HG03457 (cell line): ENCODE measurements around the gene APEH.
"Not testable (repeated sequence)": the region's sequence is repeated elsewhere in the genome, so short reads cannot be mapped to it uniquely, and the experiment has no call there.

Experiments
- ATAC-seq: cut with Tn5 transposase; IDR thresholded peaks from one replicate; pipeline ENCODE4 v1.9.1; 2021; ENCODE audit warnings: moderate number of reproducible peaks; ENCODE audit not compliant: unreplicated experiment

APEH gene

DNA sequence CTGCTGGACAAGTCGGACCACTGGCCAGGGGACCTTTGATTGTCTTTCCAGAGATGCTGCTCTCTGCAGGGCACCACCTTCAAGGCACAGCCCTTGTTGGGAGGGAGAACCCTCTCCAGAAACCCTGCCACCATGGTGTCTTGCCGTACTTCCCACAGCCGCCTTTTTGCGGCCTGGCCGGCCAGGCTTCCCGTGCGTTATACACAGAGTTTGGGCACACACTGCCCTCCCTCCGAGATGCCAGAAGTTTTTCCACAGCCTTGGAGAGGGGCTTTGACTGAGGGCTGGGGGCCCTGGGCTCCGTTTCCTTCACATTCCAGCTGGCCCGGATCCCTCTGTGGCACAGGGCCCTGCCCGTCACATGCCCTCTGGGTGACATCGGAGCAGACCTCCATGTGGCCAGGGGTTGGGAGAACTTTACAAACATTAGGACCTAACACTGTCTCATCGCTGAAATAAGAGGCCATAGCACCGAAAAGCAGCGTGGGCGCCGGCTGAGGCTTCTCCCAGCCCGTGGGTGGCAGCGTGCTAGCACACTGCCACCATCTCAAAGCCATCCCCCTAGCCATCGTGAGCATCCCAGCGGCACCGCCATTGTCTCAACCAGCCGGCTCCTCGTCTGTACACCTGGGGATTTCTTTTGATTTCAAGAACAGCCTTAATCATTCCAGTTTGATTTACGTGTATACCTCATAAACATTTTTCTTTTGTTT, 6.3 kb upstream of the APEH start:
- no peak for ATAC-seq

DNA sequence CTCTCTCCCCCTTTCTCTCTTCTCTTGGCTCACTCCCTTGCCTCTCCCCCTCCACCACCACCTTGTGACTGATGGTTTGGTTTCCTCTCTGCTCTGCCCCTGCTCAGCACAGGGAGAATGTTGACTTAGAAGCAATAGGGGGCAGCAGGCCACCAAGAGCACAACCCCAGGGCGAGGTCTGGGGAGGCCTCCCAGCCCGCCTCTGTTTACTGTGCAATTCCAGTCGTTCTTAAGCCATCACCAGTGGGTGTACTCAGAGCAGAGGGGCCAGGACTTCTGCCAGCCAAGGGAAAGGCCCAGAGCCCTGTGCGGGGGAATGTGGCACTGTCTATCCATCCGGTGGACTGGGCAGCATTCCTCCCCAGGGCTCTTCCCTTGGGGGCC, 5.7 kb upstream of the APEH start:
- ATAC-seq, result no peak

DNA sequence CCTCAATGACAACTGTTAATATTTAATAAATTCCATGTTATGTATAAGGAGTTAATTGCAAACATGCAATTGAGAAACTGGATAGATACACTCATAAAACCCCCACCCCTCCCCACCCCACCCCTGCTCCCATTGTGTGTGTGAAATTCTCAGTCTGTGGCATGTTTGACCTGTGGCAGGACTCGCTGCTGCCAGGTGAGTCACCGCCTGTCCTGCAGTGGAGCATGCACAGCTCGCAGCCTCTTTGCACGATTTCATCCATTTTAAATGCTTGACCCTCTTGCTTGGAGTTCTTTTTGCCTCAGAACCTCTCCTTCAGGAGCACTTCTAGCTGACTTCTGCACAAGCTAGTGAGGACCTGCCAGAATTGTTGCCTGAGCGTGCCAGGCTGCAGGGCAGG, 5.3 kb upstream of the APEH start:
- ATAC-seq, result no peak

DNA sequence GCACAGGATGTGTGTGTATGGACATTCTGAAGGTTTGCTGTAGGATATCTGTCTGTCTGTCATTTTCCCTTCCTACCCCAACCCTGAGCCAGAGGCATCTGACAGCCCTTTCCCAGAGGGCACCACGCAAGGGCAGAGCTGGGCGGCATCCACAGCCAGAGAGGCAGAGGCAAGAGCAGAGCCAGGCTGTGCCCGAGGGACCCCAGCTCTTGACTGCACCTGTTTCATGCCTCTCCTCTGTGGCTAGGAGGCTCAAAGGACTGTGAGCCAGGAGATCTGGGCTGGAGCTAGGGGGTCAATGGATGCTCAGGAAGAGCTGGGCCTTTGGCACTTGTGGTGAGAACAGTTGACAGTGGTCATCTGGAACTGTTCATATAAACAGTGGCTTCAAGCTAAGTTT, 4.8 kb upstream of the APEH start:
- no peak for ATAC-seq

DNA sequence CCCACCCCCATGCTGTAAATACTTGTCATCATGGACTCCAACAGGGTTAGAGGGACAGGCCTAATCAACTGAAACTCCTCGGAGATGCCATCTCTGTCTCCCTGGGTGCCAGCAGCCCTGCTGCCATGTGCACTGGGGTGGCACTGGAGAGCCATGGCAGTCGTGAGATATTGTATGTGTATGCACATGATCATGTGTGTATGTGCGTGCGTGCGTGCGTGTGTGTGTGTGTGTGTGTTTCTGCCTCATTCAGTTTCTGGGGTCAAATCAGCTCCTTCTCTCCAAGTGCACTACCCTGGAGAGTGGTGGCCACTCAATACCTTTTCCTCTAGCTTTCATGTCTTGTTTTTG, 3.2 kb upstream of the APEH start:
- no peak for ATAC-seq

DNA sequence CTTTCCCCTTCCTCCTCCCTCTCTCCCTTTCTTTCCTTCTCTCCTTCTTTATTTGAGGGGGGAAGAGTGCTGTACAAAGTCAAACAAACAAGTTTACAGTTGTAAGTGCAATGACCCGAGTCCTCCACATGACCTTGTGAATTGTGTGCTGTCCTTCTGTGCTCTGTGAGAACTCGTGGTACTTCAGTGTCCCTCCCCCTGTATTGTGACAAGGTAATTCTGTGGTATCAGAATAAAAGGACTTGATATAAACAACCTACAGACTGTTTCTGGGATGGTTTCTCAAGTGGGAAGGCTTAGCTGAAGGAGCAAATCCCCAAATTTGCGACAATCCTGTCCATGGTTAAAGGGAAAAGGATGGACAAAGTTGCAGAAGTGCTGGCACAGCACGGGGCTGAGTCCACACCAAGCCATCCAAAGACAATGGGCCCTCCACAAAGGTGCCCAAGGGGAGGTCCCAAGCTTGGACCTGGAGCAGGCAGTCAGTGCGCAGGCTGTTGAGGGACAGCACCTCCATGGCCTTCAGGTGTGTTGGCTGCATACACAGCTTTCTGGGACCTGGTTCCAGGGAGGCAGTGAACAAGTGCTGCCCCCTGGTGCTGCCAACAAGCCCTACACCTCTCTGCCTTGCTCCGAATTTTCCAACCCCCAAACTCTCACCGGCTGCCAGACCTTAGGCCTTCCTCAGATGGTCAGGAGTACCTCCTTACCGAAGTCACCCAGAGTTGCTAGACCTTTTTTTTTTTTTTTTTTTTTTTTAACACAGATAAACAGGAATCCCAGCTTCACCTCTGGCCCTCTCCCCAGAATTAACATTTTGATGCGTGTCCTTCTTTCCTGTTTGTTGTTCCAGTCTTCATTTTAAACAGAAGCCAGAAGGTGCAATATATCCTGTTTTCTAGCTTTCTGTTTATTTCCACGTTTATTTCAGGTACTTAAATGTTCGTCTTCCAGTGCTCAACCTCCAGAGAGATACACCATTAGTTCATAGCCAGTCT, 2.6 kb upstream of the APEH start:
- ATAC-seq, result no peak

DNA sequence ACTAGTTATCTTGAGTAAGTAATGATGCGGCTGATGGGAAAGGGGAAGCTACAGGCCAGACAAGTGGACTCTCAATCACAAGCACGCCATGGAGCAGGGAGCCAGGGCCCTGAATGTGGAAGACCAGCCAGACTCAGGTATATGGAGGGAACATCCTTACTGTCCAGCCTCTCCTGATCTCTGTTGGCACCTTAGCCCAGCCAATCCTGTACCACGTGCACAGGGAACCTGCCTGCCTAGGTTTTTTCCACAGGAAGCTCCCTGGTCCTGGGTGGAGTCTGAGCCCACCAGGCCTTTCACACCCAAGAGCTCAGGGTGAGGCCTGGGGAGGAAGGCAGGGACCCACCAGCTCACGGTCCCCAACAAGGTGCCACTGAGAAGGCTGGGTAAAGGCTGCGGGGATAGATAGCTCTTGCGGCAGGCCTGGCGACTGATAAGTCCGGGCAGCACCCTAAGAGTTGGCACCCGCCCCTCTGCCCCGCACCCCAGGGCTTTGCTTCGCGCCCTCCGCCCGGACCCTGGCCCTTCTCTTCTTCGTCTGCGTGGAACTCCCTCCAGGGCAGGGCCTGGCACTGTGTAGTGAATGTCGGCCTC, 933 bp upstream of the APEH start:
- ATAC-seq, result no peak

DNA sequence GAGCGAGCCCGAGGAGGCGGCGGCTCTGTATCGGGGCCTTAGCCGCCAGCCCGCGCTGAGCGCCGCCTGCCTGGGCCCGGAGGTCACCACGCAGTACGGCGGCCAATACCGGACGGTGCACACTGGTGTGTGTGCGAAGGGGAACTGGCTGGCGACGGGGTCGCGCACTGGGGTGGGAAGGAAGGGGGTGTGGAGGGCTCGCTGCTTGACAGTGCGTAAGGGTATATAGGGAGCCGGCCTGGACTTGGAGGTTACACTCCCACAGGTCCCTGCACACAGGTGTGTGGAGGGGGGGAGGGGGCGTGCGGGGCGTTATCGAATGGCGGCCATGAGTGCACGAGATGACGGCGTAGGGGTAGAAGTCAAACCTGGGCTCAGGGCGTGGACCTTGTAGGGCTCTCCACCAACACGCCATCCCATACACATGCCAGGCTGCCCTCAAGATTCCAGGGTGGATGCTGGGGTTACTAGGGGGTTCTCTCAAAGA, 389 bp downstream of the APEH start:
- peak; percentile 14 for ATAC-seq

DNA sequence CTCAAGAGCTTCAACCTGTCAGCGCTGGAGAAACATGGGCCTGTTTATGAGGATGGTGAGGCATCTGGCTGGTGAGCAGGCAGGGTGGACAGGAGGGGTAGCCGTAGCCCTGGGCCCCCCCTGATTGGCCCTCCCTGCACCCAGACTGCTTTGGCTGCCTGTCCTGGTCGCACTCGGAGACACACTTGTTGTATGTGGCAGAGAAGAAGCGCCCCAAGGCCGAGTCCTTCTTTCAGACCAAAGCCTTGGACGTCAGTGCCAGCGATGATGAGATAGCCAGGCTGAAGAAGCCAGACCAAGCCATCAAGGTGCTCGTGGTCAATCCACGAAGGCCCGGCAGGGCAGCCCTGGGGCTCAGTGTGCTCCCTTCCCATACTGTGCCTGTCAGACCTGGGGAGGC, 1.8 kb downstream of the APEH start:
- no peak for ATAC-seq

DNA sequence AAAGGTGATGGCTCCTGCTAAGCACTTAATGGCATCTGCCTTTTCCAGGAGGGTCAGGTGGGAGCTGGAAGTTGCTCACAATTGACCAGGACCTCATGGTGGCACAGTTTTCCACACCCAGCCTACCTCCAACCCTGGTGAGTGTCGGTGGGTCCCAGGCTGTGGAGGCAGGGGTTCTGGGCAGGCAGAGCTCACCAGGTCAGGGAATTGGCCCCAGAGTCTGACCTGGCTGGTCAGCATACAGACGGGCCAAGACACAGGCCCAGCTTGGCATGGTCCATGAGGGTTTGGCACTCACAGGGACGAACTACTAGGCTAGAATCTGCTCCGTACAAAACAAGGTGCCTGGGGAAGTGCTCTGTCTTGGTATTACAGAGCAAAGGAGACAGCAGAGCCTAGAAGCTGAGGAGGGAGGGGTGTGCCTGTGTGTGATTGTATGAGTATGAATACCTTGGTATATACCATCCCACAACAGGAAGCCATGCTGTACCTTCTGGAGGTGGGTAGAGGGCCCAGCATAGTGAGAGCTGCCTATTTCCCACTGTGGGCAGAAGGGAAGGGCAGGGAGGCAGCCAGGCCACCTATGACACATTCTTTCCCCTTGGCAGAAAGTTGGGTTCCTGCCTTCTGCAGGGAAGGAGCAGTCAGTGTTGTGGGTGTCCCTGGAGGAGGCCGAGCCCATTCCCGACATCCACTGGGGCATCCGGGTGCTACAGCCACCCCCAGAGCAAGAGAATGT, 6.5 kb downstream of the APEH start:
- no peak for ATAC-seq

DNA sequence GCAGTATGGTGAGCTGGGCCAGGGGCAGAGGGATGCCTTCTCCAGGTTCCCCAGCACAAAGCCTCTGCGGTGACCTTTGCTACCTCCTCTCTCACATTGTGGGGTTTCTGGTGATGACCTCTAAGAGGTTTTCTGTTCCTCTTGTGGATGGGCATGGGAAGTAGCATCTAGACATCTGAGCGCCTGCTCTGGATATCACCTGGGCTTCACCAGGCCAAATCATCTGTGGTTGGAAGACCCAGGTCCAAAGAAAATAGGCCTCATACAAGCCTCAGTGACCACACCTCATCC, 7.0 kb downstream of the APEH start:
- ATAC-seq, result no peak

DNA sequence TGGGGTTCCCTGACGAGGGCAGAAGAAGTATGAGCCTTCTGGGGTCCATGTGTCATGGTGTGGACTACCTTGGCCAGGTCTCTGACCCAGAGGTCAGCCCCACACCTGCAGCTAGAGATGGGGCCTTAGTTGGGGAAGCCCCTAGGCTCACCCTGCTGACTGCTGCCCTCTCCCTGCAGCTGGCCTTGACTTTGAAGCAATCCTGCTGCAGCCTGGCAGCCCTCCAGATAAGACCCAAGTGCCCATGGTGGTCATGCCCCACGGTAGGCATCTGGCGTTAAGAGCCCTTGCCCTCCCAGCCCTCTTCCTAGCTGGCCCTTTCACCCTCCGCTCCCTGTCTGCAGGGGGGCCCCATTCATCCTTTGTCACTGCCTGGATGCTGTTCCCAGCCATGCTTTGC, 7.4 kb downstream of the APEH start:
- ATAC-seq, result no peak

DNA sequence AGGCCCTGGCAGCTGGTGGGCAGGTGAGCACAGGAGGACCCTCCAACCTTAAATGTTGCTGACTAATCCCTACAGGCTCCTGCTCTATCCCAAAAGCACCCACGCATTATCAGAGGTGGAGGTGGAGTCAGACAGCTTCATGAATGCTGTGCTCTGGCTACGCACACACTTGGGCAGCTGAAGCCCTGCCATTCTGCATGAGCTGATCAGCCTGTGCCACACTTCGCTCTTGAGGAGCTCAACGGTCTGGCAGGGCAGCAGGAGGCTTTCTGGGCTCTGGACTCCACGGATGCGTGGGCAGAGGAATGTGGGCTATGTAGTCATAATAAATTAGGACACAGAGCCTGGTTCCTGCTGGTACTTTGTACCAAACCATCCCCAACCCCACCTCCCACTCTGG, 9.0 kb downstream of the APEH start:
- ATAC-seq, result no peak

DNA sequence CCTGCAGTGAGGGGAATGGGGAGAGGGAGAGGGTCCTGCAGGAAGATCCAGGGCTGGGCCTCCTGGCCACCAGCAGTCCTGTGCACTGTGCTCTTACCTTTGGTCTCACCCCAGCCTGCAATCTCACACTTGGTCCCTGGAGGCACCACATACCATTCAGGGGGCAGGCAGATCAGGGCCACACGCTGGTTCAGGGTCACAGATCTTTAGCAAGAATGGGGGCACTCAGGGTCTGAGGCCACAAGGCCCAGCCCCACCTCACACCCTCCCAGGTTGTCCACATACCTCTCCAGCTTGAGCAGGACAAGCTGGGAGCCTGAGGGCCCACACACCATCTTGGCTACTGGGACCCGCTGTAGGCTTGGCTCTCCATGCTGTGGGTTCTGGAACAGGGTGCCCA, 10.3 kb downstream of the APEH start:
- ATAC-seq, result not testable (repeated sequence)

DNA sequence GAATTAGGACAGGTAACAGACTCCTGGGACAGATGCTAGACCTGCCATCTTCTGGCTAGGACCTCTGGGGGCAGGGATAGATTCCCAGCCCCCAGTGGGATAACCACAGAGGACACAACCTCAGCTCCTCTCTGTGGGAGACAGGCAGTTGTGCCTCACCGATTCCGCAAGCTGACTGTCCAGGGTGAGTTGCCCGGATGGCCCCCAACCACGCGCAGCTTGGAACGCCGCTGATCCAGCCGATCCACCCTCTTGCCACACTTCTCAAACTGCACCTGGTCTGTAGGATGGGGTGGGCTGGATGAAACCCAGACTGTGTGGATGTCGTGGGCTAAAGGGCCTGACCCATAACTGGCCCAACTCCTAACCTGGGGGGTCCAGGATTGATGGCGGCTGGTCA, 11.0 kb downstream of the APEH start:
- not testable (repeated sequence) for ATAC-seq

DNA sequence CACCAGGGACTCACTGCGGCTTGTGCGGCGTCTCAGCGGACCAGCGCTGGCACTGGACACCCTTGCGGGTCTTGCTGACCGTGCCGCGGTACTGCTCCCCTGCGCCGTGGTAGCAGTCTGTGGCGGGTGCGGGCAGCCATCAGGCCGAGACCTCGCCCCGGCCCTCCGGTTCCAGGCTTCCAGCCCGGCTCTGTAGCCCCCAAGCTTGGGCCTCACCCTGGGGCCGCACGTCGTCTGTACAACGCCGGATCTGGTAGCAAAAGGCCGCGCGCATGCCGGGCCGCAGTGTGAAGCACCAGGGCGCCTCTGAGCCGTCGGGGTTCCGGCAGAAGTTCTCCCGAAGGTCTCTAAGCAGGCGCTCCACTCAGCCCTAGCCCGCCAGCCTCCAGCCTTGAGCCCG, 11.7 kb downstream of the APEH start:
- not testable (repeated sequence) for ATAC-seq

DNA sequence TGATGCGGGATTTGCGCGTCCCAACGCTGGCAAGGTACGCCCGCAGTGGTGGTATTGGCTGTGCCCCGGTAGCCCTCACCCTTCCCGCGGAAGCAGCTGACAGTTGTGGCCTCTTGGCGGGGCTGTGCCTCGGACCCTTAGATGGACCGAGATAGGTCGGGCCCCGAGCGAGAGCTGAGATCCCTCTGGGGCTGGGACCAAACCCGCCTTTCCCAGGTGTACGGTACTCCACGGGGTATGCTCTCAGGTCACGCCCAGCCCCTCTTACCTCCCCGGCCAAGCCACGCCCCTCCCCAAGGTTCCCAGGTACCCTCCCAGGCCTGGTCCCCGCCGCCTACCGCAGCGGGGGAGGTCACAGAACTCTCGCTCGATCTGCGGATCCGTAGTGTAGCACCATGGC, 12.2 kb downstream of the APEH start:
- ATAC-seq, result not testable (repeated sequence)

DNA sequence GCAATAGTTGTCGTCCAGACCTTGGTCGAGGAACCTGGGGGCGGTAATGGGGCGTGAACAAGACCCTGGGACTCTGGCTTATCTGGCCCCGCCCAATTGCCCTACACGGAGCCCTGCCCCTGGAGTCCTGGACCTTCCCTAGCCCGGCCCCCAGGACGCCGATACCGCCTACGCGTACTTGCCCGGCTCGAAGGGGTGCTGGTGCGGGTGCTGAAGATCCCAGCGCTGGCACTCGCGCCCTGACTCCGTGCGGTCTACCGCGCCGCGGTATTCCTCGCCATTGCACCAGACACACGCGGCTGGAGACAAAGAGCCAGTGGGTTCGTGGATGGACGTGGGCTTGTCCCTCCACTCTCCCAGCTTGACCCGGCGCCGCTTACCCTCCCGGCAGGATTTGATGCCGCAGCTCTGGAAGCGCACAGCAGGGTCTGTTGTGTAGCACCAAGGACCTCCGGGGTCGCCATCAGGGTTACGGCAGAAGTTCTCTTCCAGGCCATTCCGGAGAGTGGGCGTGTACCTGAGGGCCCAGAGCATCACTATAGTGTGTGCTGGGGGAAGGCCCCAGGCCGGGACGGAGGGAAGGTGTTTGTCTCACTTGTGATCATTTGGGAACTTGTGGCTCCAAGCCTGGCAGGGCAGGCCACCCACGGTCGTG, 12.7 kb downstream of the APEH start:
- not testable (repeated sequence) for ATAC-seq

DNA sequence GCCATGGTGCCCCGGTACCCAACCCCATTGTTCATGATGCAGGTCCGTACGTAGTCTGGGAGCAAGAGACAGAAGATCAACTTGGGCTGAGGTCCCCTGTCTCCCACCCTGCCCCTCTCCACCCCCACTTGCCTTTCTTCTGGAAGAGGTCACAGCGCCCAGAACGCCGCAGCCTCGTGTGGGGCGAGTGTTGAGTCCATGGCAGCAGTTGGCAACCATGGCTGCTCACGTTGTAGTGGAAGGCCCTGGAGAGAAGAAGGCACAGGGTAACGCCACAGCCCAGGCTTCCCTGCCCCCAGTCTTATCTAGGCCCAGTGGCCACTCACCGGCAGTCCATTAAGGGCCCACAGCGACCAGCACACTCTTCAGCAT, 13.3 kb downstream of the APEH start:
- not testable (repeated sequence) for ATAC-seq

DNA sequence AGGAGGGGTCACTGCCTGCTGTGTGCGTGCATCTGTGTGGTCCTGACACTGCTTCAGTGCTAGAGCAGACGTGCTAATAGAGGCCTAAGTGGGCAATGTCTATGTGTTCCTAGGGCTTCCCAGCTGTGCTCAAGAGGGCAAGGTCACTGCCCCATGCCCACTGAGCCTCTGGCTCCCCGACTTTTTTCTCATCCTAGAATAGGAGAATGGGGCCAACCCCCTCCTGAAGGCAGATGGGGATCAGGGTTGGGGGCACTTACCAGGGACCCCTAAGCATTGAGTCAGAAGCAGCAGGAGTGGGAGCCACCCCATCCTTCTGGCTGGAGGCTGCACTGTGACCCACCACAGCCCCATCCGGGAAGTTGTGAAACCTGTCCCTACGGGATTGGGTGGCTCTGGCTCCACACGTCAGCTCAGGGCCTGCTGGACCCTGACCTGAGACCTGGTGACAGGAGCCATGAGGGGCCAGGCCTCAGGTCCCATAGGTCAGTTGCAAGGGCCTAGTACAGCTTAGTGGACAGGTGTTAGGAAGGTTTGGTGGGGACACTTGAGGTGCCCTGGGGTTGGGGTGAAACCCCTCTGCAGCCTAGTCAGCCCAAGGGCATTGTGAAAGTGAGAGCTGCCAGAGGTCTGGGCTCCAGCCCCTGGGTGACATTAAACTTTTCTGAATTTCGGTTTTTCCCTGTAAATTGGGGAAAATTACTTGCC, 14.3 kb downstream of the APEH start:
- not testable (repeated sequence) for ATAC-seq
